Measurements from ENCODE around the gene EXOC6B.

DNA sequence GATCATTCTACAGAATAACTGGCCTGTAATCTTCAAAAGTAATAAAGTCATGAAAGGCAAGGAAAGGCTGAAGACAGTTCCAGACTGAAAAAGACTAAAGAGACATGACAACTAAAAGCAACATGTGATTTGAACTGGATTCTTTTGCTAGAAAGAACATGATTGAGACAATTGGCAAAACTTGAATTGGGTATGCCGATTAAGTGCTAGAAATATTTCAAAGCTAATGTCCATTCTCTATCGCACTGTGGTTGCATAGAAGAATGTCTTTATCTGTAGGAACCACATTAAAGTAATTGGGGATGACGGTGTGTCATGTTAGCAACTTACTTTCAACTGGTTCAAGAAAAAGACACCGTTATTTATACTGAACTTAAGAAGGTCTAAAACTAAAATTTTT lies 98.5 kb downstream of the EXOC6B start:
- no peak for TF ChIP-seq RBBP5 (conservative IDR thresholded peaks at IDR 0.05)
- TF ChIP-seq MTA3 (IDR thresholded peaks at IDR 0.05; ENCODE audit: borderline replicate concordance, low read length): no peak
- no peak for TF ChIP-seq HDAC6 (IDR thresholded peaks at IDR 0.05; ENCODE audit: unreplicated experiment)
- TF ChIP-seq EP300 (IDR thresholded peaks at IDR 0.05; ENCODE audit: borderline replicate concordance in 1 of 2, control insufficient read depth in 1 of 2, low read depth in 2 of 2, low read length in 2 of 2): no peak
- TF ChIP-seq EZH2 (IDR thresholded peaks at IDR 0.05; ENCODE audit: borderline replicate concordance, control insufficient read depth, low read depth, low read length): no peak
- no peak for TF ChIP-seq NFYB (IDR thresholded peaks at IDR 0.05; ENCODE audit: insufficient read depth, low read depth, low read length)
- TF ChIP-seq CTCF (IDR thresholded peaks at IDR 0.05 in 2 of 3, conservative IDR thresholded peaks at IDR 0.05 in 1 of 3; ENCODE audit: control insufficient read depth in 2 of 3, extremely low read depth in 1 of 3, insufficient read depth in 1 of 3, low read depth in 3 of 3, low read length in 3 of 3): no peak
- TF ChIP-seq ATF2 (IDR thresholded peaks at IDR 0.05; ENCODE audit: low read length): no peak
- no peak for TF ChIP-seq GABPA (IDR thresholded peaks at IDR 0.05; ENCODE audit: low read depth)
- no peak for TF ChIP-seq MXI1 (IDR thresholded peaks at IDR 0.05; ENCODE audit: low read depth, low read length)
- TF ChIP-seq NBN (IDR thresholded peaks at IDR 0.05): no peak
- no peak for TF ChIP-seq TCF12 (IDR thresholded peaks at IDR 0.05; ENCODE audit: low read depth, low read length)

Data from GM12878 (cell line).